GM06990 (cell line): Measurements from ENCODE around the gene HRH1.

Experiments
- DNase-seq: peaks from one replicate; pipeline ENCODE4 v3.0.0-alpha.2; 2011; ENCODE audit not compliant: insufficient read length; ENCODE audit errors: extremely low read depth
- H3K27me3 ChIP-seq: replicated peaks from 2 replicates; pipeline ENCODE4 v1.6.0; 2011; ENCODE audit warnings: low read length; ENCODE audit not compliant: control insufficient read depth, insufficient read depth
- H3K36me3 ChIP-seq: 2 replicates; pipeline ENCODE4 v1.5.1; 2011; ENCODE audit warnings: low read length; ENCODE audit not compliant: control insufficient read depth, insufficient read depth
- H3K4me3 ChIP-seq: replicated peaks from 2 replicates; pipeline ENCODE4 v1.5.1; 2011; ENCODE audit warnings: low read depth, mild to moderate bottlenecking, control low read depth, low read length
- TF ChIP-seq, protein P1 (sequence below): IDR thresholded peaks from 2 replicates; pipeline ENCODE4 v1.5.1; 2011; ENCODE audit warnings: low read length, control low read depth, mild to moderate bottlenecking, inconsistent platforms; ENCODE audit not compliant: insufficient read depth, poor library complexity, severe bottlenecking

The HRH1 gene

DNA sequence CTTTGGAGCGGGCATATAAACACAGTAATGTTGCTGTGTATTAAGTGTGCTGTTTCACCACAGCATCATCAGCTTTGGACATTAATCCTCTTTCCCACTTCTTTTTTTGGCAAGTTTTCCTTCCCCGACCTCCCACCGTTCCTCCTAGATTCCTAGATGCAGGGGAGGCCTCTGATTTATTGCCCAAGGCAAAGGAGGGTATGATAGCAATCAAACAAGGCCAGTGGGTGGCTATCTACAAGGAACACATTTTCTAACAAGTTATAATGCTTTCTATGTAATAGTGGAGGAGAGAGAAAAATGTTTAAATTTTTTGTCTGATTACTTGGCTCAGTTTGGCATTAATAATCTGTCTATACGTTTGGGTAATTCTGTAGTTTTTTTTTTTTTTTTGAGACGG is 156.0 kb downstream of the HRH1 start:
- DNase-seq, result no peak
- TF ChIP-seq, protein P1, sequence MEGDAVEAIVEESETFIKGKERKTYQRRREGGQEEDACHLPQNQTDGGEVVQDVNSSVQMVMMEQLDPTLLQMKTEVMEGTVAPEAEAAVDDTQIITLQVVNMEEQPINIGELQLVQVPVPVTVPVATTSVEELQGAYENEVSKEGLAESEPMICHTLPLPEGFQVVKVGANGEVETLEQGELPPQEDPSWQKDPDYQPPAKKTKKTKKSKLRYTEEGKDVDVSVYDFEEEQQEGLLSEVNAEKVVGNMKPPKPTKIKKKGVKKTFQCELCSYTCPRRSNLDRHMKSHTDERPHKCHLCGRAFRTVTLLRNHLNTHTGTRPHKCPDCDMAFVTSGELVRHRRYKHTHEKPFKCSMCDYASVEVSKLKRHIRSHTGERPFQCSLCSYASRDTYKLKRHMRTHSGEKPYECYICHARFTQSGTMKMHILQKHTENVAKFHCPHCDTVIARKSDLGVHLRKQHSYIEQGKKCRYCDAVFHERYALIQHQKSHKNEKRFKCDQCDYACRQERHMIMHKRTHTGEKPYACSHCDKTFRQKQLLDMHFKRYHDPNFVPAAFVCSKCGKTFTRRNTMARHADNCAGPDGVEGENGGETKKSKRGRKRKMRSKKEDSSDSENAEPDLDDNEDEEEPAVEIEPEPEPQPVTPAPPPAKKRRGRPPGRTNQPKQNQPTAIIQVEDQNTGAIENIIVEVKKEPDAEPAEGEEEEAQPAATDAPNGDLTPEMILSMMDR, result no peak
- H3K4me3 ChIP-seq, result no peak overlapping the region
- peaks cover 15% of the 10 kb centered on the region for H3K36me3 ChIP-seq
- H3K27me3 ChIP-seq, result no peaks in the 10 kb centered on the region

DNA sequence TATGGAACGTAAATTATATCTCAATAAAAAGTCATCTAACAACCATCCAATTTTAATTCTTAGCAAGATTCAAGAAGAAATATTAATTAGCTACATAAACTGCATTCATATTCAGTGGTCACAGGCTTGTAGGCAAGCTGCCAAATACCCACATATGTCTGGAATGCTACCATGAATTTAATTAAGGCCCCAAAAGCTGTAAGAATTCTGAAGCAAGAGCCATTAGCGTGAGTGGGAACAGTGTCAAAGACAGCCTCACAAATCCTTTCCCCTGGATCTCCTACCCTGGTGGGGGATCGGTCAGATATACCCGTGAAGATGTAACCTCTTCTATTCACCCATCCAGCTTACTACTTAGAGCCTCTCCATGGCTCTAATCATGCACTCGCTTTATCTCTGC is 157.9 kb downstream of the HRH1 start:
- Histone ChIP-seq H3K36me3 (peaks cover 12% of the 10 kb centered on the region), H3K4me3 (no peak overlapping the region)

More for the DNA sequence above, 157.9 kb downstream of the HRH1 start:
- TF ChIP-seq, protein P1, result no peak
- no peak for DNase-seq
- no peaks in the 10 kb centered on the region for H3K27me3 ChIP-seq
